Hepatocyte (in vitro differentiated cells): ENCODE results near the gene CEACAM21.
"Not testable (repeated sequence)": the region's sequence is repeated elsewhere in the genome, so short reads cannot be mapped to it uniquely, and the experiment has no call there.

ENCODE experiments used
- EZH2 ChIP-seq: fragments of 200-600 bp; sonication (generic); IDR thresholded peaks from 2 replicates; pipeline ENCODE4 v1.6.1; 2016; ENCODE audit warnings: antibody characterized with exemption, mild to moderate bottlenecking, borderline replicate concordance
- TF ChIP-seq, protein P1 (sequence below): fragments of 200-600 bp; sonication (generic); IDR thresholded peaks from 2 replicates; pipeline ENCODE4 v1.5.1; 2016; ENCODE audit warnings: antibody characterized with exemption, mild to moderate bottlenecking; ENCODE audit not compliant: poor library complexity

DNA sequence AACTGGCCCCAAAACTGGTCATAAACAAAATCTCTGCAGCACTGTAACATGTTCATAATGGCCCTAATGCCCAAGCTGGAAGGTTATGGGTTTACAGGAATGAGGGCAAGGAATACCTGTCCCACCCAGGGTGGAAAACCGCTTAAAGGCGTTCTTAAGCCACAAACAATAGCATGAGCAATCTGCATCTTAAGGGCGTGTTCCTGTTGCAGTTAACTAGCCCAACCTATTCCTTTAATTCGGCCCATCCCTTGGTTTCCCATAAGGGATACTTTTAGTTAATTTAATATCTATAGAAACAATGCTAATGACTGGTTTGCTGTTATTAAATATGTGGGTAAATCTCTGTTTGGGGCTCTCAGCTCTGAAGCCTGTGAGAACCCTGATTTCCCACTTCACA is 5.1 kb downstream of the CEACAM21 start:
- TF ChIP-seq EZH2: not testable (repeated sequence)
- TF ChIP-seq, protein P1, sequence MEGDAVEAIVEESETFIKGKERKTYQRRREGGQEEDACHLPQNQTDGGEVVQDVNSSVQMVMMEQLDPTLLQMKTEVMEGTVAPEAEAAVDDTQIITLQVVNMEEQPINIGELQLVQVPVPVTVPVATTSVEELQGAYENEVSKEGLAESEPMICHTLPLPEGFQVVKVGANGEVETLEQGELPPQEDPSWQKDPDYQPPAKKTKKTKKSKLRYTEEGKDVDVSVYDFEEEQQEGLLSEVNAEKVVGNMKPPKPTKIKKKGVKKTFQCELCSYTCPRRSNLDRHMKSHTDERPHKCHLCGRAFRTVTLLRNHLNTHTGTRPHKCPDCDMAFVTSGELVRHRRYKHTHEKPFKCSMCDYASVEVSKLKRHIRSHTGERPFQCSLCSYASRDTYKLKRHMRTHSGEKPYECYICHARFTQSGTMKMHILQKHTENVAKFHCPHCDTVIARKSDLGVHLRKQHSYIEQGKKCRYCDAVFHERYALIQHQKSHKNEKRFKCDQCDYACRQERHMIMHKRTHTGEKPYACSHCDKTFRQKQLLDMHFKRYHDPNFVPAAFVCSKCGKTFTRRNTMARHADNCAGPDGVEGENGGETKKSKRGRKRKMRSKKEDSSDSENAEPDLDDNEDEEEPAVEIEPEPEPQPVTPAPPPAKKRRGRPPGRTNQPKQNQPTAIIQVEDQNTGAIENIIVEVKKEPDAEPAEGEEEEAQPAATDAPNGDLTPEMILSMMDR: not testable (repeated sequence)
